ENCODE data around the gene CDK5RAP1. TPM values are rescaled to one million over a fixed set of nuclear protein-coding genes. Genes with fewer than 3 reads are reported as not detected.

Gene CDK5RAP1
- polyA plus RNA-seq, 2 of the 4 experiments (the other 2 are of a cell fraction) = 39.6 to 39.7 TPM

DNA sequence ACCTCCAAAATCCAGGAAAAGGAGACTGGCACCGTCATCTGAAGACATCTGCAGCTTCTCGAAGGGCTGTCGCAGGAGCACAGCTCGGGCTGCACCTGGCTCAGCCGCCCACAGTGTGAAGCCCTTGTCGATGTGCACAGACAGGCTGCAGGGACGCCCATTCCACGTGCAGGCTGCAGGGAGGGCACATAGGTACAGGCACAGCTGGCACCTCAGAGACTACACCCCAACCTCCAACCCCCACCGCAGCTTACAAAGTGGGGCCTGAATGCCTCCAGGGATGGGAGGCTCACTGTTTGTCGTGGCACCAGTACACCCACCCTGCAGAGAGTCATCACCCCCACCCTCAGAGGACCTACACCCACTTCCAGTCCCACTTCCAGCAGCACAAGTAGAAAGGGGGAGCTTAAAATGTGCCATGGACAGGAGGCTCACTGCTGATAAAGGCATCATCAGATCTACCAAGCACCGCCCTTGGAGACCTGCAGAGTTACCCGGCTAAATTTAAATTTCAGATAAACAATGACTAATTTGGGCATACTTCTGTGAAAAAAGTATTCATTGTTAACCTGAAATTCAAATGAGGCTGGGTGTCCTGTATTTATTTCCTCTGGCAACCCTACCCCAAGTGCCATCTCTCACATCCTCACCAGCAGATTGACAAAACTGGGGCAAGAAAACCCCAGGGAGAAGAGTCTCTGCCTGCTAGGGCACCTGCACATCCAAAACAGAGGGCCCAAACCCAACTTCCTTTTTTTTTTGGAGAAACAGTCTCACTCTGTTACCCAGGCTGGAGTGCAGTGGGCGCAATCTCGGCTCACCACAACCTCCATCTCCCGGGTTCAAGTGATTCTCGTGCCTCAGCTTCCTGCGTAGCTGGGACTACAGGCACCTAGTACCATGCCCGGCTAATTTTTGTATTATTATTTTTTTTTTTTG is 7.7 kb upstream of the CDK5RAP1 start:
- TF ChIP-seq SREBF2 (IDR thresholded peaks at IDR 0.05) (no peak), RARB (CRISPR knock-in tag; IDR thresholded peaks at IDR 0.05) (no peak), BCL3 (IDR thresholded peaks at IDR 0.05) (no peak), RAD21 (conservative IDR thresholded peaks at IDR 0.05 in 1 of 2, IDR thresholded peaks at IDR 0.05 in 1 of 2) (no peak), E2F6 (IDR thresholded peaks at IDR 0.05; ENCODE audit: borderline replicate concordance, low read depth) (no peak), REST (IDR thresholded peaks at IDR 0.05) (no peak), JUNB (IDR thresholded peaks at IDR 0.05) (no peak), NFE2L2 (conservative IDR thresholded peaks at IDR 0.05; ENCODE audit: low read length) (no peak)
- TF ChIP-seq, protein P1, sequence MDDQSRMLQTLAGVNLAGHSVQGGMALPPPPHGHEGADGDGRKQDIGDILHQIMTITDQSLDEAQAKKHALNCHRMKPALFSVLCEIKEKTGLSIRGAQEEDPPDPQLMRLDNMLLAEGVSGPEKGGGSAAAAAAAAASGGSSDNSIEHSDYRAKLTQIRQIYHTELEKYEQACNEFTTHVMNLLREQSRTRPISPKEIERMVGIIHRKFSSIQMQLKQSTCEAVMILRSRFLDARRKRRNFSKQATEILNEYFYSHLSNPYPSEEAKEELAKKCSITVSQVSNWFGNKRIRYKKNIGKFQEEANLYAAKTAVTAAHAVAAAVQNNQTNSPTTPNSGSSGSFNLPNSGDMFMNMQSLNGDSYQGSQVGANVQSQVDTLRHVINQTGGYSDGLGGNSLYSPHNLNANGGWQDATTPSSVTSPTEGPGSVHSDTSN (IDR thresholded peaks at IDR 0.05) = no peak
- Histone ChIP-seq H3K27ac (no peak overlapping the region), H3K4me3 (no peak overlapping the region), H3K4me2 (no peak overlapping the region), H3K9me3 (no peaks in the 10 kb centered on the region), H3K4me1 (no peaks in the 10 kb centered on the region)
- no peak for DNase-seq (ENCODE audit: low read depth in 1 of 2, low spot score in 1 of 2)
- ATAC-seq = no peak
- POLR2A ChIA-PET = interaction anchor here (1.2 kb wide), 1 partner anchor 8 kb away, joined by 4 read pairs; the partner anchor contains the start of gene CDK5RAP1
- FAIRE-seq = no peak
- 92% methylated on average over 14 of the region's 18 CpGs for WGBS (ENCODE audit: missing lambda C conversion rate)
- CTCF ChIA-PET = no interaction called here

DNA sequence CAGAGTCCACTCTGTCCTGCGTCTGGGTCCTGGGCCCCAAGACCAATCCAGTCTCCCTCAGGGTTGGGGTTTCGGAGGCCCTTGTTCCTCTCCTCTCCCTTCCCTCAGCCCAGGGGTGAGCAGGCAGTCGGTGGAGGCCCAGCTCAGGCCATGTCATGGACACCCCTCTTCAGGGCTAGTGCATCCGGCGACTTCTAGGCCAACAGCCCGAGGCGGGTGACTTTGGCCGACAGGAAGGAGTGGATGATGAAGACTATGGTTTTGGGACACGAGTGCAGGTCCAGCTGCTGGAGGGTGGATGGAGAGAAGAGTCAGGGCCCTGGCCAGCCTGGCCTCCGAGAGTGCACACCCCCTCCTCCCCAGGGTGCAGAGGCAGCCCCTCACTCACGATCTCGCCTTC is 7.0 kb upstream of the CDK5RAP1 start:
- ATAC-seq (no peak), FAIRE-seq (no peak), DNase-seq (ENCODE audit: low read depth in 1 of 2, low spot score in 1 of 2) (no peak)
- no peak overlapping the region for H3K27ac ChIP-seq
- H3K4me3 ChIP-seq = no peak overlapping the region
- no peaks in the 10 kb centered on the region for H3K4me1 ChIP-seq
- no peak for TF ChIP-seq EP300 (IDR thresholded peaks at IDR 0.05)
- no peak for TF ChIP-seq EHMT2 (IDR thresholded peaks at IDR 0.05; ENCODE audit: low read depth)
- TF ChIP-seq HOXB5 (CRISPR knock-in tag; IDR thresholded peaks at IDR 0.05) = no peak
- no peak for TF ChIP-seq NFE2L2 (conservative IDR thresholded peaks at IDR 0.05; ENCODE audit: low read length)
- no peak for TF ChIP-seq MYC (IDR thresholded peaks at IDR 0.05; ENCODE audit: borderline replicate concordance, low read length)
- no peak for TF ChIP-seq JUN (IDR thresholded peaks at IDR 0.05)
- TF ChIP-seq RCOR1 (IDR thresholded peaks at IDR 0.05; ENCODE audit: low read depth, low read length) = no peak
- no peak for TF ChIP-seq TFCP2L1 (CRISPR knock-in tag; IDR thresholded peaks at IDR 0.05)
- TF ChIP-seq, protein P2, sequence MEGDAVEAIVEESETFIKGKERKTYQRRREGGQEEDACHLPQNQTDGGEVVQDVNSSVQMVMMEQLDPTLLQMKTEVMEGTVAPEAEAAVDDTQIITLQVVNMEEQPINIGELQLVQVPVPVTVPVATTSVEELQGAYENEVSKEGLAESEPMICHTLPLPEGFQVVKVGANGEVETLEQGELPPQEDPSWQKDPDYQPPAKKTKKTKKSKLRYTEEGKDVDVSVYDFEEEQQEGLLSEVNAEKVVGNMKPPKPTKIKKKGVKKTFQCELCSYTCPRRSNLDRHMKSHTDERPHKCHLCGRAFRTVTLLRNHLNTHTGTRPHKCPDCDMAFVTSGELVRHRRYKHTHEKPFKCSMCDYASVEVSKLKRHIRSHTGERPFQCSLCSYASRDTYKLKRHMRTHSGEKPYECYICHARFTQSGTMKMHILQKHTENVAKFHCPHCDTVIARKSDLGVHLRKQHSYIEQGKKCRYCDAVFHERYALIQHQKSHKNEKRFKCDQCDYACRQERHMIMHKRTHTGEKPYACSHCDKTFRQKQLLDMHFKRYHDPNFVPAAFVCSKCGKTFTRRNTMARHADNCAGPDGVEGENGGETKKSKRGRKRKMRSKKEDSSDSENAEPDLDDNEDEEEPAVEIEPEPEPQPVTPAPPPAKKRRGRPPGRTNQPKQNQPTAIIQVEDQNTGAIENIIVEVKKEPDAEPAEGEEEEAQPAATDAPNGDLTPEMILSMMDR (IDR thresholded peaks at IDR 0.05) = no peak
- TF ChIP-seq PHF8 (IDR thresholded peaks at IDR 0.05; ENCODE audit: borderline replicate concordance, low read depth) = no peak
- no peak for TF ChIP-seq E2F6 (IDR thresholded peaks at IDR 0.05; ENCODE audit: borderline replicate concordance, low read depth)
- no peak for TF ChIP-seq BCL3 (IDR thresholded peaks at IDR 0.05)
- TF ChIP-seq RNF2 (IDR thresholded peaks at IDR 0.05; ENCODE audit: borderline replicate concordance, low read depth) = no peak
- 88% methylated on average over 10 of the region's 12 CpGs for WGBS (ENCODE audit: missing lambda C conversion rate)
- H3K4me2 ChIP-seq = no peak overlapping the region
- POLR2A ChIA-PET = no interaction called here
- no peaks in the 10 kb centered on the region for H3K9me3 ChIP-seq
- CTCF ChIA-PET = no interaction called here
